Ovary (tissue), 3 donors: Measurements from ENCODE around the gene GNB1L.

Experiments
- EP300 ChIP-seq: sonication (generic); formaldehyde crosslinking; IDR thresholded peaks from one replicate; pipeline ENCODE4 v1.6.1; 2017; ENCODE audit warnings: antibody characterized with exemption
- TF ChIP-seq, protein P1 (sequence below), 3 donors: fragments of 450-650 bp in 2 of 3; fragments of 200-600 bp in 1 of 3; IDR thresholded peaks; one replicate each; pipeline versions ENCODE4 v1.5.1 to v1.8.0; 2016 to 2022; ENCODE audit warnings: antibody characterized with exemption in 3 of 3, mild to moderate bottlenecking in 1 of 3
- donor health status: DM: no; HTN: no; CAD: no.

DNA sequence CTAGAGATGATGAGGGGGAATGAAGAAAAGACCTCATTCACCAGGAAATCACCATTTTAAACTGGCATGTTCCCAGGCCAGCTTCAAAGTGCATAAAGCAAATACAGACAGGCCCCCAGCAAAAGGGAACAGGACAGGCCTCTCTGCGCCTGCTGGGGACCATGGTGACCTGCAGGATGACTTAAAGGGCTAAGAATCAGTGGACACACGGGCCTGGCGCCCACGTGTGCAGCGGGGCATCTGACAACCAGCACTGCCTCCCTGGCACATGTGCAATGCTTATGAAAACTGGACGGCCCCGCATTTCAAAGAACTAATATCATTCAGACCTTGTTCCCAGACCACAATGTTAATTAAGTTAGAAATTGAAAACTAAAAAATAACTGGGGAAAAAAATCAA lies 58.5 kb downstream of the GNB1L start:
- no peak for TF ChIP-seq EP300
- TF ChIP-seq, protein P1, sequence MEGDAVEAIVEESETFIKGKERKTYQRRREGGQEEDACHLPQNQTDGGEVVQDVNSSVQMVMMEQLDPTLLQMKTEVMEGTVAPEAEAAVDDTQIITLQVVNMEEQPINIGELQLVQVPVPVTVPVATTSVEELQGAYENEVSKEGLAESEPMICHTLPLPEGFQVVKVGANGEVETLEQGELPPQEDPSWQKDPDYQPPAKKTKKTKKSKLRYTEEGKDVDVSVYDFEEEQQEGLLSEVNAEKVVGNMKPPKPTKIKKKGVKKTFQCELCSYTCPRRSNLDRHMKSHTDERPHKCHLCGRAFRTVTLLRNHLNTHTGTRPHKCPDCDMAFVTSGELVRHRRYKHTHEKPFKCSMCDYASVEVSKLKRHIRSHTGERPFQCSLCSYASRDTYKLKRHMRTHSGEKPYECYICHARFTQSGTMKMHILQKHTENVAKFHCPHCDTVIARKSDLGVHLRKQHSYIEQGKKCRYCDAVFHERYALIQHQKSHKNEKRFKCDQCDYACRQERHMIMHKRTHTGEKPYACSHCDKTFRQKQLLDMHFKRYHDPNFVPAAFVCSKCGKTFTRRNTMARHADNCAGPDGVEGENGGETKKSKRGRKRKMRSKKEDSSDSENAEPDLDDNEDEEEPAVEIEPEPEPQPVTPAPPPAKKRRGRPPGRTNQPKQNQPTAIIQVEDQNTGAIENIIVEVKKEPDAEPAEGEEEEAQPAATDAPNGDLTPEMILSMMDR (IDR thresholded peaks at IDR 0.05): no peak
